Activated CD4-positive, CD25-positive, alpha-beta regulatory T cell treated with anti-CD3 and anti-CD28 coated beads, Interleukin-2, amount 50 U/mL, for 16 hours (primary cell): ENCODE results near the gene TMEM151A.
"Not testable (repeated sequence)": the region's sequence is repeated elsewhere in the genome, so short reads cannot be mapped to it uniquely, and the experiment has no call there.

Source experiments
- DNase-seq: peaks from one replicate; pipeline ENCODE4 v3.0.0-alpha.2; 2020; ENCODE audit warnings: low read depth, low spot score

The TMEM151A gene

GRCh38 chr11:66291706-66292542, at the start of gene TMEM151A:
TMEM151A (plus strand) TSS chr11:66291894; CDS start chr11:66292014, 120 bp downstream.
- DNase-seq, result no peak

- no peak for DNase-seq
Measured at GRCh38 chr11:66242095-66242765, 49.5 kb upstream of the TMEM151A start.

- DNase-seq, result no peak
Measured at GRCh38 chr11:66243782-66244535, 47.7 kb upstream of the TMEM151A start.

GRCh38 chr11:66247295-66247694, 44.4 kb upstream of the TMEM151A start:
- DNase-seq, result no peak

GRCh38 chr11:66247801-66248200, 43.9 kb upstream of the TMEM151A start:
- no peak for DNase-seq

GRCh38 chr11:66248903-66249302, 42.8 kb upstream of the TMEM151A start:
- no peak for DNase-seq

GRCh38 chr11:66251809-66252208, 39.9 kb upstream of the TMEM151A start:
- no peak for DNase-seq

- not testable (repeated sequence) for DNase-seq
Measured at GRCh38 chr11:66253081-66253480, 38.6 kb upstream of the TMEM151A start.

- no peak for DNase-seq
Measured at GRCh38 chr11:66258473-66258893, 33.2 kb upstream of the TMEM151A start.

GRCh38 chr11:66259225-66259624, 32.5 kb upstream of the TMEM151A start:
- DNase-seq, result no peak

GRCh38 chr11:66259956-66260355, 31.7 kb upstream of the TMEM151A start:
- no peak for DNase-seq

- DNase-seq, result no peak
Measured at GRCh38 chr11:66261578-66261977, 30.1 kb upstream of the TMEM151A start.

GRCh38 chr11:66262191-66262590, 29.5 kb upstream of the TMEM151A start:
- DNase-seq, result no peak

GRCh38 chr11:66262696-66263095, 29.0 kb upstream of the TMEM151A start:
- DNase-seq, result no peak

GRCh38 chr11:66263231-66263630, 28.5 kb upstream of the TMEM151A start:
- DNase-seq, result no peak

GRCh38 chr11:66263785-66264184, 27.9 kb upstream of the TMEM151A start:
- no peak for DNase-seq

- DNase-seq, result no peak
Measured at GRCh38 chr11:66264383-66264782, 27.3 kb upstream of the TMEM151A start.

- DNase-seq, result no peak
Measured at GRCh38 chr11:66264914-66265313, 26.8 kb upstream of the TMEM151A start.

- no peak for DNase-seq
Measured at GRCh38 chr11:66265531-66266377, 25.9 kb upstream of the TMEM151A start.

GRCh38 chr11:66266378-66267038, 25.2 kb upstream of the TMEM151A start:
- DNase-seq, result no peak

- DNase-seq, result no peak
Measured at GRCh38 chr11:66267039-66267378, 24.7 kb upstream of the TMEM151A start.
